NCI-H1436 (cell line): ENCODE data around the gene CEP350.
"Not testable (repeated sequence)": the region's sequence is repeated elsewhere in the genome, so short reads cannot be mapped to it uniquely, and the experiment has no call there.

Source experiments
- DNase-seq: peaks from one replicate; lab custom pipeline; 2025; lab: John Stamatoyannopoulos, UW

CEP350 gene

GRCh38 chr1:180117764-180118116 is 163.1 kb downstream of the CEP350 start:
- no peak for DNase-seq

- no peak for DNase-seq
Measured at GRCh38 chr1:180119837-180120236, 165.2 kb downstream of the CEP350 start.

GRCh38 chr1:180123463-180123936 is 168.9 kb downstream of the CEP350 start:
- DNase-seq: no peak

- DNase-seq: no peak
Measured at GRCh38 chr1:180130651-180131050, 176.0 kb downstream of the CEP350 start.

- DNase-seq: no peak
Measured at GRCh38 chr1:180131510-180131909, 176.9 kb downstream of the CEP350 start.

GRCh38 chr1:180133193-180133592 is 178.6 kb downstream of the CEP350 start:
- no peak for DNase-seq

GRCh38 chr1:180133688-180134087 is 179.1 kb downstream of the CEP350 start:
- DNase-seq: not testable (repeated sequence)

- DNase-seq: no peak
Measured at GRCh38 chr1:180135535-180135934, 180.9 kb downstream of the CEP350 start.

- no peak for DNase-seq
Measured at GRCh38 chr1:180136331-180136967, 181.8 kb downstream of the CEP350 start.

- no peak for DNase-seq
Measured at GRCh38 chr1:180136968-180137356, 182.4 kb downstream of the CEP350 start.

- DNase-seq: no peak
Measured at GRCh38 chr1:180137776-180138175, 183.2 kb downstream of the CEP350 start.

GRCh38 chr1:180141381-180141934 is 186.8 kb downstream of the CEP350 start:
- DNase-seq: no peak

GRCh38 chr1:180143359-180143758 is 188.7 kb downstream of the CEP350 start:
- no peak for DNase-seq

- DNase-seq: no peak
Measured at GRCh38 chr1:180144659-180145357, 190.2 kb downstream of the CEP350 start.

GRCh38 chr1:180145446-180145845 is 190.8 kb downstream of the CEP350 start:
- no peak for DNase-seq

- no peak for DNase-seq
Measured at GRCh38 chr1:180150982-180151381, 196.4 kb downstream of the CEP350 start.

- DNase-seq: no peak
Measured at GRCh38 chr1:180151508-180151907, 196.9 kb downstream of the CEP350 start.

GRCh38 chr1:180152588-180152987 is 198.0 kb downstream of the CEP350 start:
- no peak for DNase-seq

GRCh38 chr1:180153032-180153431 is 198.4 kb downstream of the CEP350 start:
- DNase-seq: no peak

GRCh38 chr1:180154003-180154324 is 199.4 kb downstream of the CEP350 start:
- DNase-seq: no peak

- peak; percentile 79 for DNase-seq
Measured at GRCh38 chr1:180154325-180155181, 199.9 kb downstream of the CEP350 start, which contains the start of gene QSOX1. Gene QSOX1 (plus strand): TSS chr1:180154869. CDS start chr1:180154908, 39 bp downstream.

GRCh38 chr1:180155182-180155682 is 200.6 kb downstream of the CEP350 start:
- no peak for DNase-seq
